Left cardiac atrium (tissue), 4 donors: ENCODE measurements around the gene CALML6. TPM values are rescaled to one million over a fixed set of nuclear protein-coding genes. Genes with fewer than 3 reads are reported as not detected.

ENCODE experiments used
- ATAC-seq, 2 donors: fragments of 200-7000 bp; cut with Tn5 transposase; one replicate each; pipeline ENCODE4 v1.9.1; 2020; ENCODE audit warnings: mild to moderate bottlenecking in 2 of 2, moderate library complexity in 2 of 2
- DNase-seq: peaks from one replicate; pipeline ENCODE4 v3.0.0-alpha.2; 2020
- intact Hi-C, 2 donors: fragments of 100-400 bp; cut with DNase I; formaldehyde crosslinking; loops; one replicate each; pipeline versions ENCODE4 v1.14.1 to v1.15.1; 2022 to 2023
- total RNA-seq, 2 donors: library from RNA; stranded (reverse); fragmentation: NEBNext Ultra II Directional; extraction: Animal tissue kit (Norgen Biotek cat#: 25700); gene quantifications; one replicate each; pipeline ENCODE4 v1.2.1, GENCODE V29; 2021
- donor health status: DM: no; HTN: yes; CAD: no.
- donor health status: DM: no; HTN: yes; CAD: no; lungs with severe emphysema.
- donor health status: DM: yes; HTN: yes; CAD: no.
- donor health status: Dilated cardiomyopathy.

The CALML6 gene
- total RNA-seq, 2 donors from 2014 or later: 0.21 TPM; not detected in 1

GRCh38 chr1:1890506-1891348, 24.3 kb upstream of the CALML6 start, which contains the start of gene GNB1:
Gene GNB1 (minus strand): TSS chr1:1891087. CDS start chr1:1825453, 65,634 bp downstream.
- intact Hi-C loops: no loop called here
- peak; percentile 91 for DNase-seq
- peak; percentile 87 to 92 for ATAC-seq

DNA sequence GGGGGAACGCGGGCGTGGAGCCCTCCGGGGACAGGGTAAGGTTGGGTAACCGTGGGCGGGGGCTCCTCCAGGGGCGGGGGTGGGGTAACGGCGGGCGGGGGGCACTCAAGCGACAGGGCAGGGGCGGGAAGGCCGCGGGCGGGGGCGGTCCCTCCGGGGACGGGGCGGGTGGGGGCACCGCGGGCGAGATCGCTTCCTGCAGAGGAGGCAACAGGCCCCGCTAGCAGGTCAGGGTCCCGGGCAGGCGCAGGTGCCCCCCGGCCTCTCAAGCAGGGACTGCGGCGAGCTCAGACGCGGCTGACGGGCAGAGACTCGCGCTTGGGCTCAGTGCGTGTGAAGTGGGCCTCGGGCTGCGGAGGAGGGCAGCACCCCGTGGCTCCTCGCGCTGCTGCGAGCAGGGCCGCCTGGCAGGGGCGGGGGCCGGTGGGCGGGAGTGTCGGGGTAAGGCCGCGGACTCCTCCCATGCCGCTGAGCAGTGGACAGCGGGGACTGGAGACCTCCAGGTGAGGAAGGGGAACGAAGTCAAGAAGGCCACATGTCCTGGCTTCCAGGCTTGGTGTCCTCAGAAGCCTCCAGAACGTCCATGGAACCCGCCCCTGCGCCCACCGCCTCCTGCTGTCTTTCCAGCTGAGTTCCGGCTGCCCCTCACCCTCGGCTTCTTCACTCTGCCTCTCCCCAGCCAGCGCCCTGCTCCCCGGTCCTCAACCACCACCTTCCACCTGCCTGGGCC, 23.5 kb upstream of the CALML6 start:
- intact Hi-C loops: no loop called here
- DNase-seq: peak; percentile 88
- ATAC-seq: peak; percentile 74 to 84

DNA sequence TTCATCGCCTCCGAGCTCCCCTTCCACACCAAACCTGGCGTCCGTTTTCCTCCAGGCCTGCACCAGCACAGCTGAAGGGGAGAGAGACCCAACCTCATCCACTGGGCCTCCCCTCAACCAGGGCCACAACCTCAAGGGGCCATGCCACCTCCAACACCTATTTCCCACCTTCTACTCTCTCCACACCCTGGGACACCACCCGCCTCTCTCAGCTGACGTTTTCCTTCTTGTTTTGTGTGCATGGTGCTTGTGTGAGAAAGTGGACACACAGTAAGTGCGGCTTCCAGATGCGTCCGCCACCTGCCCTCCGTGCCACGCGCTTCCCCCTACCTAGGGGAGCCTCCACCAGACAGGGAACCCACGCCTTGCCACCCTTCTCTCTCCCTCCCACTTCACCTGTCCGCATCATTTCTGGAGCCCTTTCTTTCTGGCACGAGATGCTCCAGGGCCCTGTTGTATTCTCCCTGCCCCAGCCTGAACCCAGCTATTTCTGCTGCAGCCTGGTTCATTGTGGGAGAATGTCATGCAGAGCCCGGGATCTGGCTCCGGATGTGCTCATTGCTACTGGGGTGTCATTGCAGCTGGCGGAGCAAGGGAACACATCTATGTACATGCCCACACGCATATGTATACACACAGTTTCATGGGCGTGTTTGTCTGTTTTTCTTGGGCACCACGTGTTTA, 22.8 kb upstream of the CALML6 start:
- intact Hi-C loops: no loop called here
- DNase-seq (no peak), ATAC-seq (no peak)

DNA sequence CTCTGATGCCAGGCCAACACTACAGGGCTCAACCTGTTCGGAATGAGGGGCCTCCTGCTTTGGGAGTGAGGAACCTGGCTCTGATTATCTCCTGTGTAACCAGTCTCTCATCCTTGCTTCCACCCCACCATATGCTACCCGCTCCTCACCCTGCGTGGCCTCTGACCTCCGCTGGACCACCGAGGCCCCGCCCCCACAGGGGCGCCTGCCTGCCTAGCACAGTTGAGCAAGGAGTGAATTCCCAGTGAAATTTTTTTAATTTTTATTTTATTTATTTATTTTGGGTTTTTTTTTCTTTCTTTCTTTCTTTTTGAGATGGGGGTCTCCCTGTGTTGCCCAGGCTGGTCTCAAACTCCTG, 22.3 kb upstream of the CALML6 start:
- DNase-seq: no peak
- intact Hi-C loops: no loop called here
- ATAC-seq: no peak

GRCh38 chr1:1893291-1893985, 21.6 kb upstream of the CALML6 start:
- DNase-seq (no peak), ATAC-seq (no peak)
- intact Hi-C loops: no loop called here

- ATAC-seq: no peak
- intact Hi-C loops: no loop called here
- DNase-seq: no peak
Observed at GRCh38 chr1:1893997-1894353, 21.1 kb upstream of the CALML6 start.

DNA sequence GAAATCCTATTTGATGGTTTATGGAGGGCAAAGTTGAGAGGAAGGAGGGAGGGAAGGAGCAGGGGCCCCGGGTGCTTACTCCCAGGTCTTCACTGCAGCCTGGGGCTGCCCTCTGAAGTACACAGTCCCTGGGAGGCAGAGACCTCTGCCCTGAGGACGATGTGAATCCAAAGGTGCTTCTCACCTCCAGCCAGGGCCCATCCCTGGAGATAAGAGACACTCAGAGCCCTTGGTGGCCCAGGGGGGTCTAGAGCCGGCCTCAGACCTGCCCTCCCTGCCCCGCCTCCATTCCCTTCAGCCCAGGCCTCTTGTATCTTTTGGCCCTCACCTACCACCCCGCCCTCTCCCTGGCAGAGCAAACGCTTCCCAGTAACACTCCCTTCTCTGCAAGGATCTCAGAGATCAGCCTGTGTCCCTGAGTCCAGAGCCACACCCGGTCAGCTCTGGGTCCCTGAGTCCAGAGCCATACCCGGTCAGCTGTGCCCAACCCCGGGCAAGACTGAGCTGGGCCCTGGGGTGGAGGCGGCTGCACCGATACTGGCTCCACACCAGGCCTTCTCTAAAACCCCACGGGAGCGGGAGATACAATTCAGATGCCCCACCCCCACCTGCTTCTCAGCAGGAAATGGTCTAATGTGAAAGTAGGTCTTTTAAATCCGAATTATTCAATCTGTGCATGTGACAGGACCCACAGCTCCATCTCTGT, 20.6 kb upstream of the CALML6 start:
- peak in 1 of 2 donors; percentile 25 for ATAC-seq

GRCh38 chr1:1895060-1895418, 20.0 kb upstream of the CALML6 start:
- DNase-seq (no peak), ATAC-seq (no peak)
- intact Hi-C loops: no loop called here

More for the DNA sequence above, 20.6 kb upstream of the CALML6 start:
- intact Hi-C loops: no loop called here
- DNase-seq: peak; percentile 75

DNA sequence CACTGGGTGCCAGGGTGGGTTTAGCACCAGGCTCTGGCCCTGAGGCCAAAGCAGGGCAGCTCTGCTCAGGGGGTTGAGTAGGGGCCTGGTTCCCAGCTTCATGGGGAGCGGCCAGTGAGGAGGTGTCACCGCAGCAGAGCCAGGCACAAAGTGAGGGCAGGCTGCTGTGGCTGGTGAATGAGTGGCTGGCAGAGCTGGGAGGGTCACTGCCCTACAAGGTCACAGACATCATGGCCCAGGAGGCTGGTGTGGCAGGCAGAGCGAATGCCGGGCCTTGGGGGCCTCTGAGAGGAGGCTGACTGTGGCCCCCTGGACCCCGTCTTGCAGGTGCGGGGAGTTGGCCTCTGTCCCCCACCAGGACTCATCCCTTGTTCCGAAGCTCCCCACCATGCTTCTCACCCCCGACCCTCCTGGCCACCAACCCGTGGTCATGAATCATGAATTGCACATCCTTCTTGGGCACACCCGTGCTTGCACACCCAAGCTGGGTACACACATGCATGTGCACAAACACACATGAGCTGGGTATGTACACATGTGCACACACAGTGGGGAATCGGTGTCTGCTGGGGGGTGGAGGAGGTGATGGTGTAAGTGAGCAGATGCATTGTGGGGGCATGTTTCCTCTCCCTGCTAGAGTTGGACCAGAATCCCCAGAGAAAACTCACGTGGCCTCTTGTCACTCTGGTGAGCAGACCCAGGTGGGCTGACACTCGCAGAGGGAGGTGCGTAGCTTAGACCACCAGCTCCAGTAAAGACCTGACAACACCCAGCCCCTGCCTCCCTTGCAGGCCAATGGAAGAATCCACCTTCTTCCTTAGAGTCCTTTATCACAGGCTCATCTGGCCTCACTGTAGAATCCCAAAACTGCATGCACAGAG, 19.4 kb upstream of the CALML6 start:
- DNase-seq (no peak), ATAC-seq (no peak)
- intact Hi-C loops: no loop called here

GRCh38 chr1:1898246-1898933, 16.7 kb upstream of the CALML6 start:
- no peak for DNase-seq
- ATAC-seq: no peak
- intact Hi-C loops: no loop called here

GRCh38 chr1:1899266-1899966, 15.6 kb upstream of the CALML6 start:
- DNase-seq: no peak
- ATAC-seq: no peak
- intact Hi-C loops: no loop called here

DNA sequence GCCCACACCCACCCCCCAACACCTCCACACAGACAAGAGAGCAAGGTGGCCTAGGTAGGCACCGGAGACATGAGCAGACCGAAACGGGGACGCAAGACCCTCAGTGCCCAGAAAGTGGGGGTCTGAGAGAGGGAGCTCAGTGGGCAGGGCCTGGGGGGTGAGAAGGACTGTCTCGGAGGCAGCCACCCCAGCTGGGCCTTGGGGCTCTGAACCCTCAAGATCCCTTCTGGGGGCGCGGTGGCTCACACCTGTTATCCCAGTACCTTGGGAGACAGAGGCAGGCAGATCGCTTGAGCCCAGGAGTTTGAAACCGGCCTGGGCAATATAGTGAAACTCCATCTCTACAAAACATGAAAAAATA, 15.1 kb upstream of the CALML6 start:
- intact Hi-C loops: loop anchor here (10.0 kb wide), 1 partner anchor 115 kb away; no protein-coding TSS in a partner anchor
- DNase-seq: no peak
- no peak for ATAC-seq

GRCh38 chr1:1900883-1901640, 14.0 kb upstream of the CALML6 start:
- intact Hi-C loops: loop anchor here (10.0 kb wide), 1 partner anchor 116 kb away; no protein-coding TSS in a partner anchor
- ATAC-seq (no peak), DNase-seq (no peak)

DNA sequence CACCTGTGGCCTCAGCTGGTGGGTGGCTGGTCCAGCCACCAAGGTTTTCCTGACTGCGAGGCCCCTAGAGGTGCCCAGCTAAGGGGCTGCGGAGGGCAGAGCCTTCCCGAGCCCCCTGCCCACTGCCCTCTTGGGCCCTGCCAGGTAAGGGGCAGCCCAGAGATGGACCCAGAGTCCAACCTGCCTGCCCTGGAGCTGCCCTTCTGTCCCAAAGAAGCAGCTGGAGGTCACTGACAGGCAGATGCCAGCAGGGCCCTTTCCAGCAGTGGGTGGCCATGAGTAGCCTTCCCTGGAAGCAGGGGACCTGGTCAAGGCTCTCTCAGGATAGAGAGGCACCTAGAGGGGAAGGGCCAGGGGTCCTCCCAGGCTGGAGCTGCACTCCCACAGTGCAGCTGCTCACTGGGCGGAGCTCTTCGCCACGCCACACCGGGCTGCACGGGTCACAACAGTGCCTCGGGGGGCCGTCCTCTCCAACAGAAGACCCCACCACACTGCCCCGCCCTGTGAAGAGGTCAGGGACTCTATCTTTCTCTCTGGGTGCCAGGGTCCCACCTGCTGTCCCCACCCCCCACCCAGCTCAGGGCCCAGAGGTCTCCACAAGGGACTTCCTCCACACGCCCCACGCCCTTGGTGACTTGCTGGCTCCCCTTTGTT, 13.3 kb upstream of the CALML6 start:
- ATAC-seq: no peak
- intact Hi-C loops: loop anchor here (10.0 kb wide), 1 partner anchor 117 kb away; no protein-coding TSS in a partner anchor
- no peak for DNase-seq

DNA sequence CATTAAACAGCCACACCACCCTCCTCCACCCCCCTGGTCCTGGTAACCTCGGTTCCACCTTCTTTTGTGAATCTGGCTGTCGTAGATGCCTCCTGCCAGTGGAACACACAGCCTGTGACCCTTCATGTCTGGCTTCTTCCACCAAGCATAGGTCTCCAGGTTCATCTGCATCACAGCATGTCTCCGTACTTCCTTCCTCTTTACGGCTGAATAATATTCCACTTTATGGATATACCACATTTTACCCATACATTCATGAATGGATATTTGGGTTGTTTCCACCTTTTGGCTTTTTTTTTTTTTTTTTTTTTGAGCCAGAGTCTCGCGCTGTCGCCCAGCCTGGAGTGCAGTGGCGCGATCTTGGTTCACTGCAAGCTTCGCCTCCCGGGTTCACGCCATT, 11.8 kb upstream of the CALML6 start:
- no peak for ATAC-seq
- no peak for DNase-seq
- intact Hi-C loops: loop anchor here (10.0 kb wide), 1 partner anchor 118 kb away; no protein-coding TSS in a partner anchor
